CD4-positive, alpha-beta memory T cell (primary cell): Measurements from ENCODE around the gene SELENOM. TPM values are rescaled to one million over a fixed set of nuclear protein-coding genes. Genes with fewer than 3 reads are reported as not detected.
"Not testable (repeated sequence)": the region's sequence is repeated elsewhere in the genome, so short reads cannot be mapped to it uniquely, and the experiment has no call there.

Experiments
- CTCF ChIA-PET: fragments of 350-600 bp; sonication (Branson Sonifier 250); formaldehyde crosslinking; loops from one replicate; lab custom pipeline; 2021; ENCODE audit warnings: inconsistent platforms; ENCODE audit not compliant: partially characterized antibody; lab: Charles Lee
- POLR2A ChIA-PET: fragments of 350-600 bp; sonication (Branson Sonifier 250); formaldehyde crosslinking; loops from one replicate; lab custom pipeline; 2021; ENCODE audit not compliant: partially characterized antibody; lab: Charles Lee
- DNase-seq, 5 donors: peaks; one replicate each; pipeline versions ENCODE4 v3.0.0 to v3.0.0-alpha.2; 2020 to 2022; ENCODE audit warnings: mixed read lengths in 1 of 5
- H3K27ac ChIP-seq: one replicate; pipeline ENCODE4 v1.7.0; 2013; ENCODE audit warnings: low read depth, low read length
- H3K27me3 ChIP-seq: 2 replicates; pipeline ENCODE4 v1.7.0; 2013; ENCODE audit warnings: mild to moderate bottlenecking, low read length, moderate library complexity; ENCODE audit not compliant: insufficient read depth
- H3K36me3 ChIP-seq: 2 replicates; pipeline ENCODE4 v1.7.0; 2013; ENCODE audit warnings: mild to moderate bottlenecking, low read length, moderate library complexity; ENCODE audit not compliant: insufficient read depth
- H3K4me1 ChIP-seq: 2 replicates; pipeline ENCODE4 v1.7.0; 2013; ENCODE audit warnings: mild to moderate bottlenecking, low read length, moderate library complexity; ENCODE audit not compliant: insufficient read depth
- H3K4me3 ChIP-seq, 2 donors: one replicate each; pipeline ENCODE4 v1.7.0; 2013; ENCODE audit warnings: low read length in 2 of 2, mild to moderate bottlenecking in 1 of 2
- H3K9me3 ChIP-seq, 2 donors: one replicate each; pipeline ENCODE4 v1.7.0; 2013; ENCODE audit warnings: low read length in 2 of 2, control low read depth in 1 of 2; ENCODE audit not compliant: control insufficient read depth in 1 of 2
- H3K27ac Mint-ChIP-seq, 7 donors: one replicate each; pipeline ENCODE4 v1.8.0; 2020 to 2021; ENCODE audit warnings: mixed read lengths in 7 of 7, mild to moderate bottlenecking in 6 of 7, inconsistent platforms in 3 of 7, moderate library complexity in 3 of 7
- H3K27me3 Mint-ChIP-seq, 2 donors: one replicate each; pipeline ENCODE4 v1.8.0; 2020 to 2021; ENCODE audit warnings: mixed read lengths in 2 of 2
- H3K36me3 Mint-ChIP-seq, 2 donors: one replicate each; pipeline ENCODE4 v1.8.0; 2020 to 2021; ENCODE audit warnings: mixed read lengths in 2 of 2, inconsistent platforms in 1 of 2, mild to moderate bottlenecking in 1 of 2
- H3K4me1 Mint-ChIP-seq, 4 donors: one replicate each; pipeline ENCODE4 v1.8.0; 2020 to 2021; ENCODE audit warnings: mixed read lengths in 4 of 4, mild to moderate bottlenecking in 1 of 4
- H3K4me3 Mint-ChIP-seq, 8 donors: one replicate each; pipeline ENCODE4 v1.8.0; 2020 to 2021; ENCODE audit warnings: mixed read lengths in 8 of 8, mild to moderate bottlenecking in 7 of 8, moderate library complexity in 6 of 8, inconsistent platforms in 3 of 8
- H3K9me3 Mint-ChIP-seq, 8 donors: one replicate each; pipeline ENCODE4 v1.8.0; 2020 to 2021; ENCODE audit warnings: mixed read lengths in 8 of 8, mild to moderate bottlenecking in 5 of 8, inconsistent platforms in 3 of 8, moderate library complexity in 1 of 8
- intact Hi-C: fragments of 100-400 bp; cut with micrococcal nuclease; formaldehyde crosslinking; loops from one replicate; pipeline ENCODE4 v1.15.1; 2023
- polyA plus RNA-seq, 2 donors: library from polyadenylated mRNA; unstranded; fragments of 300-500 nt; fragmentation: Illumina TruSeq; gene quantifications; one replicate each; pipeline ENCODE4 v1.2.3, GENCODE V29; 2021
- total RNA-seq, 2 experiments: library from RNA; stranded (reverse); gene quantifications; one replicate each; pipeline ENCODE4 v1.2.3, GENCODE V29; 2021

Gene SELENOM
- total and polyA plus RNA-seq, 4 experiments from 2014 or later, result 64.2 to 150 (median 87.9) TPM

GRCh38 chr22:31120642-31121041, 13.3 kb upstream of the SELENOM start:
- no peaks in the 10 kb centered on the region for H3K27me3 Mint-ChIP-seq
- DNase-seq, result no peak
- H3K36me3 Mint-ChIP-seq, result no peaks in the 10 kb centered on the region
- ChIA-PET POLR2A (no interaction called here), CTCF (no interaction called here)
- no peak overlapping the region for H3K4me3 ChIP-seq
- no peaks in the 10 kb centered on the region for H3K36me3 ChIP-seq
- no peak overlapping the region for H3K27ac ChIP-seq
- H3K4me1 ChIP-seq, result no peaks in the 10 kb centered on the region
- H3K9me3 Mint-ChIP-seq, result no peaks in the 10 kb centered on the region
- no peak overlapping the region for H3K4me3 Mint-ChIP-seq
- no peaks in the 10 kb centered on the region for H3K4me1 Mint-ChIP-seq
- no peaks in the 10 kb centered on the region for H3K9me3 ChIP-seq
- no peaks in the 10 kb centered on the region for H3K27me3 ChIP-seq
- H3K27ac Mint-ChIP-seq, result no peak overlapping the region
- intact Hi-C loops, result no loop called here

- CTCF ChIA-PET, result no interaction called here
Observed at GRCh38 chr22:31120230-31120629, 12.9 kb upstream of the SELENOM start.

GRCh38 chr22:31119026-31119717, 11.8 kb upstream of the SELENOM start:
- H3K4me3 Mint-ChIP-seq, result no peak overlapping the region
- CTCF ChIA-PET, result interaction anchor here (0.8 kb wide), 2 partner anchors 11 to 40 kb away, joined by 3 read pairs; no protein-coding TSS in a partner anchor

More at GRCh38 chr22:31120230-31120629, 12.9 kb upstream of the SELENOM start:
- no peaks in the 10 kb centered on the region for H3K9me3 ChIP-seq
- no peaks in the 10 kb centered on the region for H3K9me3 Mint-ChIP-seq
- POLR2A ChIA-PET, result no interaction called here
- intact Hi-C loops, result no loop called here
- H3K27me3 Mint-ChIP-seq, result no peaks in the 10 kb centered on the region
- H3K36me3 Mint-ChIP-seq, result no peaks in the 10 kb centered on the region
- H3K27ac Mint-ChIP-seq, result peak overlapping the region in 1 of 7 donors; percentile 60
- H3K4me1 Mint-ChIP-seq, result no peaks in the 10 kb centered on the region
- H3K4me3 Mint-ChIP-seq, result no peak overlapping the region
- no peak for DNase-seq
- no peaks in the 10 kb centered on the region for H3K36me3 ChIP-seq
- no peak overlapping the region for H3K4me3 ChIP-seq
- no peak overlapping the region for H3K27ac ChIP-seq
- no peaks in the 10 kb centered on the region for H3K4me1 ChIP-seq
- no peaks in the 10 kb centered on the region for H3K27me3 ChIP-seq

GRCh38 chr22:31118046-31118820, 10.9 kb upstream of the SELENOM start:
- Mint-ChIP-seq H3K36me3 (no peaks in the 10 kb centered on the region), H3K27ac (peak overlapping the region in 2 of 7 donors; percentile 12 to 17), H3K4me1 (no peaks in the 10 kb centered on the region), H3K27me3 (no peaks in the 10 kb centered on the region), H3K4me3 (no peak overlapping the region), H3K9me3 (no peaks in the 10 kb centered on the region)
- Histone ChIP-seq H3K36me3 (no peaks in the 10 kb centered on the region), H3K27me3 (no peaks in the 10 kb centered on the region), H3K4me1 (no peaks in the 10 kb centered on the region), H3K9me3 (no peaks in the 10 kb centered on the region), H3K27ac (no peak overlapping the region), H3K4me3 (no peak overlapping the region)
- CTCF ChIA-PET, result interaction anchor here (0.8 to 1.1 kb wide), 3 partner anchors 10 to 41 kb away, joined by 3 read pairs; partner anchors contain the start of gene SELENOM
- intact Hi-C loops, result no loop called here
- POLR2A ChIA-PET, result no interaction called here
- no peak for DNase-seq

More at GRCh38 chr22:31119026-31119717, 11.8 kb upstream of the SELENOM start:
- intact Hi-C loops, result no loop called here
- Mint-ChIP-seq H3K27ac (no peak overlapping the region), H3K4me1 (no peaks in the 10 kb centered on the region), H3K27me3 (no peaks in the 10 kb centered on the region), H3K9me3 (no peaks in the 10 kb centered on the region), H3K36me3 (no peaks in the 10 kb centered on the region)
- Histone ChIP-seq H3K27ac (no peak overlapping the region), H3K36me3 (no peaks in the 10 kb centered on the region), H3K4me3 (no peak overlapping the region), H3K4me1 (no peaks in the 10 kb centered on the region), H3K9me3 (no peaks in the 10 kb centered on the region), H3K27me3 (no peaks in the 10 kb centered on the region)
- no peak for DNase-seq
- POLR2A ChIA-PET, result no interaction called here

- H3K4me1 ChIP-seq, result not testable (repeated sequence)
Observed at GRCh38 chr22:31112547-31113091, 5.3 kb upstream of the SELENOM start.

GRCh38 chr22:31107894-31108218, 488 bp upstream of the SELENOM start:
- Histone ChIP-seq H3K4me3 (peak overlapping the region; percentile 80 to 97), H3K4me1 (peaks cover 20% of the 10 kb centered on the region), H3K27ac (peak overlapping the region; percentile 48), H3K36me3 (no peaks in the 10 kb centered on the region), H3K27me3 (no peaks in the 10 kb centered on the region), H3K9me3 (no peaks in the 10 kb centered on the region)
- H3K4me1 Mint-ChIP-seq, result peaks cover 17 to 31% (median 24%) of the 10 kb centered on the region in 4 donors
- intact Hi-C loops, result loop anchor here (1.0 to 5.0 kb wide), 6 partner anchors 24 to 184 kb away; partner anchors contain the start of genes LIMK2, PIK3IP1 and RNF185
- H3K9me3 Mint-ChIP-seq, result no peaks in the 10 kb centered on the region
- no peak for DNase-seq
- POLR2A ChIA-PET, result interaction anchor here (0.6 to 4.9 kb wide), 17 partner anchors 12 to 1383 kb away, joined by 3 to 34 read pairs (median 4); partner anchors contain the start of genes LIMK2, MORC2, PIK3IP1 and RNF185
- H3K27me3 Mint-ChIP-seq, result no peaks in the 10 kb centered on the region
- H3K4me3 Mint-ChIP-seq, result peak overlapping the region; percentile 89 to 97 (median 94)
- H3K36me3 Mint-ChIP-seq, result peaks cover 0 to 6% of the 10 kb centered on the region in 2 donors
- CTCF ChIA-PET, result interaction anchor here (0.9 to 4.4 kb wide), 19 partner anchors 10 to 473 kb away, joined by 3 to 37 read pairs (median 4); no protein-coding TSS in a partner anchor
- peak overlapping the region; percentile 86 to 96 (median 94) for H3K27ac Mint-ChIP-seq

More at GRCh38 chr22:31112547-31113091, 5.3 kb upstream of the SELENOM start:
- POLR2A ChIA-PET, H3K36me3 ChIP-seq, H3K27me3 Mint-ChIP-seq, intact Hi-C loops, H3K9me3 ChIP-seq, H3K9me3 Mint-ChIP-seq, H3K4me1 Mint-ChIP-seq, H3K4me3 ChIP-seq, H3K4me3 Mint-ChIP-seq, H3K27ac Mint-ChIP-seq, H3K27ac ChIP-seq, H3K27me3 ChIP-seq, H3K36me3 Mint-ChIP-seq: not testable (repeated sequence)
- peak in 1 of 5 donors; percentile 16 for DNase-seq
- CTCF ChIA-PET, result interaction anchor here (0.6 kb wide), 1 partner anchor 146 kb away, joined by 3 read pairs; no protein-coding TSS in a partner anchor
